GM12875 (cell line): ENCODE results near the gene UBXN7.

ENCODE experiments used
- H3K4me3 ChIP-seq: one replicate; pipeline ENCODE4 v1.5.1; 2011; ENCODE audit warnings: low read depth, low read length, control low read depth
- TF ChIP-seq, protein P1 (sequence below): IDR thresholded peaks from 2 replicates; pipeline ENCODE4 v1.5.1; 2011; ENCODE audit warnings: low read depth, mild to moderate bottlenecking, control low read depth, inconsistent platforms, low read length, moderate library complexity, borderline replicate concordance; ENCODE audit not compliant: insufficient read depth

Gene UBXN7

DNA sequence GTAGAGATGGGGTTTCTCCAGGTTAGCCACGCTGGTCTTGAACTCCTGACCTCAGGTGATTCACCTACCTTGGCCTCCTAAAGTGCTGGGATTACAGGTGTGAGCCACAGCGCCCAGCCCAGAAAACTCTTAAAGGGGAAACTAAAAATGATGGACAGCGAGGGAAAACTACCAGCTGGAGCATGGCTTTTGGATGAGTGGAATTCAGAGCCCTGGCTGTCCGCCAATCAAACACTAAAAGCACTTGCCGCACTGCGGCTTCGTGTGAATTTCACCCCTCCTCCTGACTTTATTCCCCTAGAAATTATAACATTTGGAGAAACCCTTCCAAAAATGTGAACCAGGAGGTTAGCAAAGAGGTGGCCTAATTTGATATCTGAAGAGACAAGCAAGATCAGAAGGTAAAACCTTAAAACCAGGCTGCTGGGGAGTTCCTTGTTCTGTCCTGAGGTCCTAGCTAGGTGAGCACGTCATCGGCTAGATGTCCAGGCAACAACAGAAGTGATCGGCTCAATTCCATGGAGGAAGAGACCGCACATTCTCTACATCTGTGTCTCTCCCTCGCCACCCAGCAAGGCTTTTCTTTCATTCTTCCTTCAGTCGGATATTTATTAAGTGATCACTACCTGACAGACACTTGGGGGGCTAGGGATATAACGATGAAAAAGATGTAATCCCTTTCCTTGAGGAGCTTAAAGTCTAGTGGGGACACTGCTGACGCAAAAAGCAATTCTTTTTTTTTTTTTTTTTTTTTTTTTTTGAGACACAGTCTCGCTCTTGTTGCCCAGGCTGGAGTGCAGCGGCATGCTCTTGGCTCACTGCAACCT lies 95.7 kb downstream of the UBXN7 start:
- TF ChIP-seq, protein P1, sequence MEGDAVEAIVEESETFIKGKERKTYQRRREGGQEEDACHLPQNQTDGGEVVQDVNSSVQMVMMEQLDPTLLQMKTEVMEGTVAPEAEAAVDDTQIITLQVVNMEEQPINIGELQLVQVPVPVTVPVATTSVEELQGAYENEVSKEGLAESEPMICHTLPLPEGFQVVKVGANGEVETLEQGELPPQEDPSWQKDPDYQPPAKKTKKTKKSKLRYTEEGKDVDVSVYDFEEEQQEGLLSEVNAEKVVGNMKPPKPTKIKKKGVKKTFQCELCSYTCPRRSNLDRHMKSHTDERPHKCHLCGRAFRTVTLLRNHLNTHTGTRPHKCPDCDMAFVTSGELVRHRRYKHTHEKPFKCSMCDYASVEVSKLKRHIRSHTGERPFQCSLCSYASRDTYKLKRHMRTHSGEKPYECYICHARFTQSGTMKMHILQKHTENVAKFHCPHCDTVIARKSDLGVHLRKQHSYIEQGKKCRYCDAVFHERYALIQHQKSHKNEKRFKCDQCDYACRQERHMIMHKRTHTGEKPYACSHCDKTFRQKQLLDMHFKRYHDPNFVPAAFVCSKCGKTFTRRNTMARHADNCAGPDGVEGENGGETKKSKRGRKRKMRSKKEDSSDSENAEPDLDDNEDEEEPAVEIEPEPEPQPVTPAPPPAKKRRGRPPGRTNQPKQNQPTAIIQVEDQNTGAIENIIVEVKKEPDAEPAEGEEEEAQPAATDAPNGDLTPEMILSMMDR = no peak
- no peak overlapping the region for H3K4me3 ChIP-seq

DNA sequence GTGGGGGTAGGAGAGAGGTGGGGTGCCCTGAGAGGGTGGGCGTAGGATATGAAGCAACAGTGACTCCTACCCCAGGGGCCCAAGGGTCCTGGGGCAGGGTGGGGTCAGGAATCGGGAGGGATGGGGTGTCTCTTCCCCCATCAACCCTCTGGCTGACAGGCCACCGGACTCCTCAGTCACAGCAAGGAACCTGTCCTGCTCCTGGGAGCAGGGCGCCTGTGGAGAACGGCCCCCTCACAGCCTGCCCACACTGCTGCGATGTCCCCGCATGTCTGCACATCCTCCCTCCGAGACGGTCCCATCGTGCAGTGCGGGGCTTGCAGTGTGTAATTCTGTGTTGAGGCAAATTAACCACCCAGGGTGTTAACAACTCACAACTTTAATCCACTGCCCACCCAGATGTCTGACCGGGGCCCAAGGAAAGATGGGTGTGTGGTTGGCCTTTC lies 96.7 kb downstream of the UBXN7 start:
- no peak overlapping the region for H3K4me3 ChIP-seq
- TF ChIP-seq, protein P1 = no peak

DNA sequence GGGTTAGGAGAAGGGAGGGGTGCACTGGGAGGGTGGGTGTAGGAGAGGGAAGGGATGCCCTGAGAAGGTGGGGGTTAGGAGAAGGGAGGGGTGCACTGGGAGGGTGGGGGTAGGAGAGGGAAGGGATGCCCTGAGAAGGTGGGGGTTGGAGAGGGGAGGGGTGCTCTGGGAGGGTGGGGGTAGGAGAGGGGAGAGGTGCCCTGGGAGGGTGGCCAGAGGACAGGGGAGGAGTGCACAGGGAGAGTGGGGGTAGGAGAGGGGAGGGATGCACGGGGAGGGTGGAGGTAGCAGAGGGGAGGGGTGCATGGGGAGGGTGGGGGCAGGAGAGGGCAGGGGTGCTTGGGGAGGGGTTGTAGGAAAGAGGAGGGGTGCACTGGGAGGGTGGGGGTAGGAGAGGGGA lies 97.2 kb downstream of the UBXN7 start:
- H3K4me3 ChIP-seq = no peak overlapping the region
- TF ChIP-seq, protein P1 = no peak

DNA sequence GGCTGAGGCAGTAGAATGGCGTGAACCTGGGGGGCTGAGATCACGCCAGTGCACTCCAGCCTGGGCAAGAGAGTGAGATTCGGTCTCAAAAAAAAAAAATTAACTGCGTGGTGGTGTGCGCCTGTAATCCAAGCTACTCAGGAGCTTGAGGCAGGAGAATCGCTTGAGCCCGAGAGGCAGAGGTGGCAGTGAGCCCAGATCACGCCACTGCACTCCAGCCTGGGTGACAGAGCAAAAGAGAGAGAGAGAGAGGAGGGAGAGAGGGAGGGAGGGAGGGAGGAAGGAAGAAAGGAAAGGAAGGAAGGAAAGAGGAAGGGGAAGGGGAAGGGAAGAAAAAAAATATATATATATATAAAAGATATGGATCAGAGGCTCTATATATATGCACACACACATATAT lies 100.1 kb downstream of the UBXN7 start:
- TF ChIP-seq, protein P1 = no peak
- H3K4me3 ChIP-seq = no peak overlapping the region

DNA sequence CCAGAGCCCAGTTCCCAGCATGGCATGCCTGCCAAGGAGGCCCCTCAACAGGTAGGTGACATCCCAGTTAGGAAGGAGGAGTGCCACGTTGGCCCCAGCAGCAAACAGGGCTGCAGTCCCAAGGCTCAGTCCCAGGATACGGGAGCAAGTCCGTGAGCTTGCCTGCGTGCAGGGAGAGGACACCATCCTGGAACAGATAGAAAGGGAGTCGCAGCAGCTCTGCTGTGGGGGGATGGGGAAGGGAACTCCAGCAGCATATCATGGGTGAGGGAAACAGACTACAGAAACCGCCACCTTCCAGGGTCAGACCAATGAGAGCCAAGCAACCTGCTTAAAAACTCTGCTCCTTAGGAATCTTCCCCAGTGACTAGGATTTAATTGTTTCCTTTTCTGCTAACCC lies 104.8 kb downstream of the UBXN7 start:
- TF ChIP-seq, protein P1 = no peak

DNA sequence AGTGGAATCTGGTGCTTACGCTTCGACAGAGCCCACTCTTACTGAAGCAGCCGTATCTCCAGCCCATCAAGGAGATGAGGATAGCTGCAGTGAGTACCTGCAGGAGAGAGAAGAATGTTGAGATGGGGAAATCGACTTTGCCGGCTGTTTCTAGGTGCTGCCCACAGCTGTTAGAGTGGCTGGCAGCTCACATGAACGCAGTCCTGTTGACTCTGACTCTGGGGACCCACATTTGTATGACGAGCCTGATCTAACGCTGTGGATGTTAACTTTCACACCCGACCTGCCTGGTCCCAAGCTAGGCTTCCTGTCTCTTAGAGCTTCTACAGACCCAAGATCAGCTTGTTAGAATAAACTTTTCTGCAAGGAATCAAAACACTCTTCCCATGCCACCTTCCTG lies 105.3 kb downstream of the UBXN7 start:
- no peak overlapping the region for H3K4me3 ChIP-seq
- TF ChIP-seq, protein P1 = no peak

More for the DNA sequence above, 104.8 kb downstream of the UBXN7 start:
- no peak overlapping the region for H3K4me3 ChIP-seq

DNA sequence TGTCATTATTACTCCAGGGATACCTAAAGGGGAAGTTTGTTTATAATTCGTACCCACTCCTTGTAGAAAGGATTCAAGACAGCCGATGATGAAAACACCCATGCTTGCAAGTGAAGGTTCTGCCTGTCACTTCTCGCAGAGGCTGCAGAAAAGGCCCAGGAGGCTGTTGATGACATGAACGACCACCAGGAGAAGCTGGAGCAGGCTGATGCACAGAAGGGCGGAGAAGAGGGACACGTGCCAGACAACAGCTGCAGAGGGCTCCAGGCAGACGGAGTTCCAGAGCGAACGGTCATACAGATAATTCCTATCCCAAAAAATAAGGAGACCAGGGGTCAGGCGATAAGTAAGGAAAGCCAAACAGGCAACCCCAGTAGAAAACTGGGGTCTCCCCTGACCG lies 108.5 kb downstream of the UBXN7 start:
- TF ChIP-seq, protein P1 = peak; percentile 11; the same call in 1 of the 2 replicates
- H3K4me3 ChIP-seq = no peak overlapping the region
